Activated naive CD8-positive, alpha-beta T cell treated with anti-CD3 and anti-CD28 coated beads, Interleukin-2, amount 50 U/mL, for 24 hours (primary cell): ENCODE measurements around the gene PCSK1.
A peak's percentile ranks its signal among the peaks of the same experiment; 100 is the strongest.
"Not testable (repeated sequence)": the region's sequence is repeated elsewhere in the genome, so short reads cannot be mapped to it uniquely, and the experiment has no call there.

Experiments
- ATAC-seq: fragments of 150-1000 bp; cut with Tn5 transposase; one replicate; pipeline ENCODE4 v1.10.0; 2021
- DNase-seq: peaks from one replicate; pipeline ENCODE4 v3.0.0; 2021
- H3K27ac Mint-ChIP-seq: one replicate; pipeline ENCODE4 v1.8.0; 2021; ENCODE audit warnings: mild to moderate bottlenecking, mixed read lengths
- H3K27me3 Mint-ChIP-seq: one replicate; pipeline ENCODE4 v1.8.0; 2021; ENCODE audit warnings: mixed read lengths
- H3K36me3 Mint-ChIP-seq: one replicate; pipeline ENCODE4 v1.8.0; 2021; ENCODE audit warnings: low read depth, mixed read lengths
- H3K4me1 Mint-ChIP-seq: one replicate; pipeline ENCODE4 v1.8.0; 2021; ENCODE audit warnings: mixed read lengths
- H3K4me3 Mint-ChIP-seq: one replicate; pipeline ENCODE4 v1.8.0; 2021; ENCODE audit warnings: mild to moderate bottlenecking, moderate library complexity, mixed read lengths
- H3K9me3 Mint-ChIP-seq: one replicate; pipeline ENCODE4 v1.8.0; 2021; ENCODE audit warnings: mixed read lengths

PCSK1 gene

DNA sequence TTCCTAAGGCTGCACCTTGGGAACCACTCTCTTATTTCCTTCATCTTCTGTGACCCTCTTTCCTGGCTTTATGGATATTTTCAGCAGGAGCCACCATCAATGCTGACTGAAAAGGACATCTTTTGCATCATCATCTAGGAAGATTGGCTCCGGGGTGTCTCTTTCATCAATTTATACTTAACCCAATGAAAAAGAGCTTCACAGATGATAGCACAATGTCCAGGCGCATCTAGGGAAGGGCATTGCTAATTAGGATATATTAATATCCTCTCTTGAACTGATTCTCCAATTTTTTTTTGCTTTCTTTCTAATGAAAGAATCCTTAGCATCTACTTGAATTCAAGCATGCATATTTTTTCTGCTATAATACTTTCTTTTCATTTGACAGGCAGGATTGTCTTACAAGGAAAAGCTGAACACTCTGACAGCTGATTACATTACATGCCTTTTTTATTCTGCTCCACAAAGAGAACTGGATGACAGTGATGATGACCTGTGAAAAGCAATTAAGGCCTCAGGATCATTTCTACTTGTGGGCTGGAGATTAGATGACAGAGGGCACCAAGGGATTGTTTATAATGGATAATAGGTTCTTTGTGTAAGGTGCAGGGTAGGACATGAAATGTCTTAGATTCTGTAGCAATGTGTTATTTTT lies 60.2 kb downstream of the PCSK1 start:
- peaks cover 5% of the 10 kb centered on the region for H3K4me1 Mint-ChIP-seq
- H3K36me3 Mint-ChIP-seq: no peaks in the 10 kb centered on the region
- no peak overlapping the region for H3K27ac Mint-ChIP-seq
- no peaks in the 10 kb centered on the region for H3K9me3 Mint-ChIP-seq
- no peak for ATAC-seq
- DNase-seq: no peak
- no peak overlapping the region for H3K4me3 Mint-ChIP-seq
- peaks cover 23% of the 10 kb centered on the region for H3K27me3 Mint-ChIP-seq

DNA sequence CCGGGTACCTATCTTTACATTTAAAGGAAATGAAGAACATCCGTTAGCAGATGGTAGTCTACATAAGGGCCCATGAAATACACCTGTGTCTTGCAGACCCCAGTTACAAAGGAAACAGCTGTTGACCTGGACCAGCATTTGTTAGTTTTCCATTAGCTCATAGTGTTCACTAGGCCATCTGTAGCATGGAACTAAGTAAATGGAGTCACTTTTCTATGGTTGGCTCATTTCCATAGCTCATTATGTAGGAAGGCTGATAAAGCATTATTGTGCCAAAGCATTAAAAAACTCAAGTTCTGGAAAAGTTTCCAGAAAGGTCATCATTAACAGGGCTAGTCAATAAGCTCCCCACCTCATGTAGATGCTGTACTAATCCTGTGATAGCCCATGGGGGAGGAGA lies 62.1 kb downstream of the PCSK1 start:
- no peak for ATAC-seq
- no peaks in the 10 kb centered on the region for H3K36me3 Mint-ChIP-seq
- no peak overlapping the region for H3K27ac Mint-ChIP-seq
- H3K9me3 Mint-ChIP-seq: no peaks in the 10 kb centered on the region
- no peak overlapping the region for H3K4me3 Mint-ChIP-seq
- H3K27me3 Mint-ChIP-seq: peaks cover 23% of the 10 kb centered on the region
- peaks cover 5% of the 10 kb centered on the region for H3K4me1 Mint-ChIP-seq
- DNase-seq: no peak

DNA sequence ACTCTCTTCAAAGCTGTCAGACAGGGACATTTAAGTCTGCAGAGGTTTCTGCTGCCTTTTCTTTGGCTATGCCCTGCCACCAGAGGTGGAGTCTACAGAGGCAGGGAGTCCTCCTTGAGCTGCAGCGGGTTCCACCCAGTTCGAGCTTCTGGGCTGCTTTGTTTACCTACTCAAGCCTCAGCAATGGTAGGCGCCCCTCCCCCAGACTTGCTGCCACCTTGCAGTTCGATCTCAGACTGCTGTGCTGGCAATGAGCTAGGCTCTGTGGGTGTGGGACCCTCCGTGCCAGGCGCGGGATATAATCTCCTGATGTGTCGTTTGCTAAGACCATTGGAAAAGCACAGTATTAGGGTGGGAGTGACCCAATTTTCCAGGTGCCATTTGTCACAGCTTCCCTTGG lies 65.7 kb downstream of the PCSK1 start:
- ATAC-seq, H3K27ac Mint-ChIP-seq, H3K36me3 Mint-ChIP-seq, H3K4me1 Mint-ChIP-seq, H3K9me3 Mint-ChIP-seq, DNase-seq, H3K4me3 Mint-ChIP-seq: not testable (repeated sequence)
- H3K27me3 Mint-ChIP-seq: peaks cover 22% of the 10 kb centered on the region

DNA sequence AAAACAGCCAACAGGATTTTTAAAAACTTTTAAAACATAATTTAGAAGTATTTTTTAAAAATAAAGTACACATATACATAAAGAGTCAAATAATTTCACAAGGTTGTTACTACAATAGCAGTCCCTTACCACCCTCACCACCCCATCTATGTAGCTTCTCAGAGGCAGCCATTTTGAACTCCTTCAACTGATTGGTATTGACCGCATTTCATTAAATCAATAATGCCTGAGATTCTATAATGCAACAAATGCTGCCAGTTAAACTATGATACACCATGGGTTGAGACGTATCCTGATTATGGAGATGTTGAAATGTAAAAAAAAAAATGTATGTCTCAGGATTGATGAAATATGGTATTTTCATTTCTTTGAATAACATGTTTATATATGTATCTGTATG lies 78.8 kb downstream of the PCSK1 start:
- Mint-ChIP-seq H3K36me3 (no peaks in the 10 kb centered on the region), H3K9me3 (no peaks in the 10 kb centered on the region), H3K4me1 (no peaks in the 10 kb centered on the region), H3K4me3 (no peak overlapping the region), H3K27ac (no peak overlapping the region), H3K27me3 (peaks cover 6% of the 10 kb centered on the region)
- ATAC-seq: no peak
- no peak for DNase-seq

DNA sequence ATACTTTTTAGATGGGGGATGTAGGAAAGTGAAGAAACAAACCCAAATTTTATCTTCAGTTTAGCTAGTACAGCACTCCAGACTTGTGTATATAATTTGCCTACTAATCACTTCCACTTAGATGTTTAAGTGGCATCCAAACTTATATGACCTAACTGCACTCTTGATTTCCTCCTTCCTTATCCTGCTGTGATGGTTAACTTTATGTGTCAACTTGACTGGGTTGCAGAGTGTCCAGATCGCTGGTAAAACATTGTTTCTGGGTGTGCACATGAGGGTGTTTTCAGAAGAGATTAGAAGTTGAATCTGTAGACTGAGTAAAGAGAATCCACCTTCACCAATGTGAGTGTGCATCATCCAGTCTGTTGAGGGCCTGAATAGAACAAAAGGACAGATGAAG lies 79.8 kb downstream of the PCSK1 start:
- Mint-ChIP-seq H3K9me3 (no peaks in the 10 kb centered on the region), H3K4me1 (no peaks in the 10 kb centered on the region), H3K27me3 (no peaks in the 10 kb centered on the region), H3K27ac (no peak overlapping the region), H3K4me3 (no peak overlapping the region), H3K36me3 (no peaks in the 10 kb centered on the region)
- ATAC-seq: no peak
- no peak for DNase-seq

DNA sequence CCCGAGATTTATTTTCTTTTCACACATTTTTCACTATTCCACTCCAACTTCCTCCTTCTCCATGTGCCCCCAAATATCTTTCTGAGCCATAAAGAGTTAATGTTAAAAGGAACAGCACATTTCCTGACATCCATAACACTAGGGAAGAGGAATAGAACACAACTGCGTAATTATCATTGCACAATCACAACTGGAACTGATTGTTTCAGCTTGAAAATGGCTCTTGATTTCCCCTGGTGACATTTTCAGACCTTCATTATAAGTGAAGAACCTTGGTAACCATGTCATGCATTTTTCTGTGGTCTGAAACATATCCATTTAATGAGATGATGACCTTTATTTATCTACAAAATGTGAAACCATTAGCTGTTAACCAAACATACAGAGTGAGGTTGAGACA lies 82.4 kb downstream of the PCSK1 start:
- Mint-ChIP-seq H3K27ac (no peak overlapping the region), H3K4me3 (no peak overlapping the region), H3K4me1 (peaks cover 1% of the 10 kb centered on the region), H3K27me3 (no peaks in the 10 kb centered on the region), H3K9me3 (no peaks in the 10 kb centered on the region), H3K36me3 (no peaks in the 10 kb centered on the region)
- no peak for ATAC-seq
- no peak for DNase-seq

DNA sequence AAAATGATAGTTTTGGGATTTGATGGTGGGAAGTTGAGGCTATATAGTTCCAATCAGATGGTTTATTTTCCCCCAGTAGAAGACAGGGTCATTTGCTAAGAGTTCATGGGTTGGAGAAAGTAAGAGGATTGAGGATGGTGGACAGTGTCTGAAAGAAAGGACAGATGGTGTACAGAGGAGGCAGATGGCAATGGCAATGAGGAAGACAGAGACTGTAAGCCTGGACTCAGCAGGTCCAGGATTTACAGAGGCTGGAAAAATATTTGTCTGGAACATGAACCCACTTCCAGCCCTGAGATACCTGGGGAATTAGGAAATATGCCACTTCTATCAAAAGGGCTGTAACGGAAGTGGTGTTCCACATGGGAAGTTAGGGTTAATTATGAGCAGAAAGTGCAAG lies 84.5 kb downstream of the PCSK1 start:
- Mint-ChIP-seq H3K9me3 (no peaks in the 10 kb centered on the region), H3K4me1 (peaks cover 19% of the 10 kb centered on the region), H3K36me3 (no peaks in the 10 kb centered on the region), H3K27me3 (no peaks in the 10 kb centered on the region), H3K27ac (no peak overlapping the region), H3K4me3 (no peak overlapping the region)
- DNase-seq (no peak), ATAC-seq (no peak)

DNA sequence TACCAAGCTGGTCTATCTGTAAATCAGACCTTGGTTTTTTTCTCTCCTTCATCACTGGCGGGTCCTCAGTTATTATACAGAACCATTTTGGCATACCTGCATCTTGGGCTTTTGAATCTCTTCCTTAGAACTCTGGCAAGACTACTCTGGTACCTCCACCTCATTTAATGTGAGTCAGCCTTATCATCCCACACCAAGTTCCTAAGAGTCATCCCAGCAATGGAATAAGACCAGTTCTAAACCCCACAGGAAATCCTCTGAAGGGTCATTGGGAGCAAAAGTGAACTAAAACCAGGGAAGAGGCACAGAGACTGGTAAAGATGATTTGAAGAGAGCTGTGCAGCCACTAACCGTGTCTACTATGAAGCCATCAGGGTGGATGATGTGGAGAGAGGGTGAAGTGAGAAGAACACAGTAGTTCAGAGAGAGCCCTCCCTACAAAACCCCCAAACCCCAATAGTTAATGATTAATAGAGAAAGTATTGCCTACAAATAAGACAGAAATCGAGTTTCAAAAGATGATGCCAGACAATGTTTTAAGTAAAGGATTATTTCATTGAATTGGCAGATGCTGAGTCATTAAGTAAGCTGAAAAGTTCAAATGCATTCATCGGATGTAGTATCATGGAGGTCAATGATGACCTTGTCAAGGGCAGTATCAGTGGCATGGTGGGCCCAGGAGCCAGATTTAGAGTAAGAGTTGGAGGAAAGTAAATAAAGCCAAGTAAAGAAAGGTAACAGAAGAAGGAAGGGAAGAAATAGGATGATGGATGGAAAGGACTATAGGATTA lies 85.4 kb downstream of the PCSK1 start:
- peaks cover under 1% of the 10 kb centered on the region for H3K27me3 Mint-ChIP-seq
- H3K4me1 Mint-ChIP-seq: peaks cover 19% of the 10 kb centered on the region
- H3K4me3 Mint-ChIP-seq: no peak overlapping the region
- DNase-seq (no peak), ATAC-seq (no peak)
- H3K9me3 Mint-ChIP-seq: no peaks in the 10 kb centered on the region
- H3K36me3 Mint-ChIP-seq: no peaks in the 10 kb centered on the region
- no peak overlapping the region for H3K27ac Mint-ChIP-seq

DNA sequence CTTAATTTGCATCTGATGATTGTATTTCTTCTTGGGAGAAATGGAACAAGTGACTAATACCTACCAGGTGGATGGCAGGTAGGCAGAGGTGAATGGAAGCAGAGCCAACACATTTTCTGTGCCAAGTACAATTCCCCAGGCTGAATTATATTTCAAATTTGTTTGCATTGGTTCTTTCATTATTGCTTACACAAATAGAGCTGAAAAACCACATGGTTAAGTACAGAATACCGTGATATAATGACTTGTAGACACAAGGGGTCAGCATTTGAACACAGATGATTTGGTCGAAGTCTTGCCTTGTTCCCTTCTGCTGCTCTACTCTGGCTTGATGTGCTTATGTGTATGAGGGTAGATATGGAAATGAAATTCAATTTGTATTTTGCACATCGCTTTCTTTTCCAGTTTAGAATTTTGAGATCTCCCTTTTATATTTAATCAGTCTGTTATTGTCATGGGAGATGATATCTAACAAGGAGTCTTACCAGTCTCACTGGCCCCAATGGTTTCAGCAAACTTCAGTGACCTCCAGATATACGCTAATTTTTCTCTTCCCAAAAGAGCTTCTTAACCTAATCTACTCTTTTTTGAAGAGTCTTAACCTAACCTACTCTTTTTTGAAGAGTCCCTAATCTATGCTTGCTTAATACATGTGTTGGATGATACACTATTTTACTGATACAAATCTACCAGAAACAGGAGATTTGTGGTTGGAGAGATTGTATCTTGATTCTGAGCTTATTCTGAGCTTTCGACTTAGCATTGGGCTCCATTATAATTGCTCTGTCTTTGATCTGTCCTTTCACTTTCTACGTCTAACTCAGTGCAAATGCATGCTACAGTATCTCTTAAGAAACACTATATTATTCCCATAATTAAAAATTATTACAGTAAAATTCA lies 88.1 kb downstream of the PCSK1 start:
- Mint-ChIP-seq H3K27me3 (peaks cover 12% of the 10 kb centered on the region), H3K4me3 (no peak overlapping the region), H3K27ac (no peak overlapping the region), H3K4me1 (peaks cover 21% of the 10 kb centered on the region), H3K36me3 (no peaks in the 10 kb centered on the region), H3K9me3 (no peaks in the 10 kb centered on the region)
- ATAC-seq (peak; percentile 83), DNase-seq (no peak)

DNA sequence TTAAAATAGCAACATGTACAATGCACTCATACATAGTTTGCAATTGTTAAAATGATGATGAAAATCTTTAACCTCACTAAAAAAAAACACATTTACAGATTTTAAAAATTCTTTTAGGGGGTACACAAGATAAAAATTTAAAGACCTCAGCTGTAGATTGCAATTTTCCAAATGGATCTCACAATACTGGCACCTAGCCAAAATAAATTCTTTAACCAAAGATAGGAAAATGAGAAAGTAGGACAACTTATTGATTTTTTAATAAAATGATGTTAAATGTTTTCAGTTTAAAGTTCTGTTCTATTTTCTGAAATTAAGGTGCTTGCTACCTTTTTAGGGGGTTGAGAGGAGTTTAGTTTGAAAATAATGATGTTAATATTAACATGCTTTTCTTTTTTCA lies 90.0 kb downstream of the PCSK1 start:
- Mint-ChIP-seq H3K4me1 (peaks cover 28% of the 10 kb centered on the region), H3K9me3 (no peaks in the 10 kb centered on the region), H3K4me3 (no peak overlapping the region), H3K27me3 (peaks cover 15% of the 10 kb centered on the region), H3K36me3 (no peaks in the 10 kb centered on the region), H3K27ac (no peak overlapping the region)
- DNase-seq (no peak), ATAC-seq (no peak)

DNA sequence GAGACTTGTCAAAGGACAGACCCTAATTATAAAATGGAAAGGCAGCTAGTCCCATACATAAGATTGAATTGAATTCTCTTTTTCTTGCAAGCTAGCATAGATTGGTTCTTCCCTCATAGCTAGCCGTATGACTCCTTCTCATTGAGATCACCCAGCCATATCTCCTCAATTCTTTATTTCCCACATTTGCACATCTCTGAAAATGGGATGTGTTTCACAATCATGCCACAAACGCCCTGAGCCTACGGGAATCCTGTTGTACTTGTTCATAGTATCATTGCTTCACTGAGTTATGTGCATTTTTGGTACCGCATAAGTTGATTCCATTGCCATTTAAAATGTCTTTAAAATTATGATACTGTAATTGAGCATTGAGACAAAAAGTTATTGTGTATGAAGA lies 90.5 kb downstream of the PCSK1 start:
- Mint-ChIP-seq H3K36me3 (no peaks in the 10 kb centered on the region), H3K4me1 (peaks cover 29% of the 10 kb centered on the region), H3K27ac (no peak overlapping the region), H3K4me3 (no peak overlapping the region), H3K9me3 (no peaks in the 10 kb centered on the region), H3K27me3 (peaks cover 15% of the 10 kb centered on the region)
- DNase-seq (no peak), ATAC-seq (no peak)
